ENCODE data around the gene TMEM11.

The TMEM11 gene

GRCh38 chr17:21235921-21236320 is 22.0 kb upstream of the TMEM11 start:
- H3K4me2 ChIP-seq (ENCODE audit: low read length), result no peak overlapping the region
- H3K36me3 ChIP-seq (ENCODE audit: control insufficient read depth, low read length), result no peaks in the 10 kb centered on the region
- H3K79me2 ChIP-seq (ENCODE audit: control insufficient read depth, low read length), result no peaks in the 10 kb centered on the region
- H3K4me1 ChIP-seq (ENCODE audit: control insufficient read depth, low read length), result no peaks in the 10 kb centered on the region
- H3K4me3 ChIP-seq (ENCODE audit: low read length), result no peak overlapping the region
- H3K9me2 ChIP-seq (replicated peaks; ENCODE audit: control insufficient read depth, low read length), result no peaks in the 10 kb centered on the region
- TF ChIP-seq, protein P1, sequence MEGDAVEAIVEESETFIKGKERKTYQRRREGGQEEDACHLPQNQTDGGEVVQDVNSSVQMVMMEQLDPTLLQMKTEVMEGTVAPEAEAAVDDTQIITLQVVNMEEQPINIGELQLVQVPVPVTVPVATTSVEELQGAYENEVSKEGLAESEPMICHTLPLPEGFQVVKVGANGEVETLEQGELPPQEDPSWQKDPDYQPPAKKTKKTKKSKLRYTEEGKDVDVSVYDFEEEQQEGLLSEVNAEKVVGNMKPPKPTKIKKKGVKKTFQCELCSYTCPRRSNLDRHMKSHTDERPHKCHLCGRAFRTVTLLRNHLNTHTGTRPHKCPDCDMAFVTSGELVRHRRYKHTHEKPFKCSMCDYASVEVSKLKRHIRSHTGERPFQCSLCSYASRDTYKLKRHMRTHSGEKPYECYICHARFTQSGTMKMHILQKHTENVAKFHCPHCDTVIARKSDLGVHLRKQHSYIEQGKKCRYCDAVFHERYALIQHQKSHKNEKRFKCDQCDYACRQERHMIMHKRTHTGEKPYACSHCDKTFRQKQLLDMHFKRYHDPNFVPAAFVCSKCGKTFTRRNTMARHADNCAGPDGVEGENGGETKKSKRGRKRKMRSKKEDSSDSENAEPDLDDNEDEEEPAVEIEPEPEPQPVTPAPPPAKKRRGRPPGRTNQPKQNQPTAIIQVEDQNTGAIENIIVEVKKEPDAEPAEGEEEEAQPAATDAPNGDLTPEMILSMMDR (IDR thresholded peaks at IDR 0.05; ENCODE audit: low read depth, low read length, poor library complexity, severe bottlenecking), result no peak
- no peak for TF ChIP-seq EZH2phosphoT487 (IDR thresholded peaks at IDR 0.05; ENCODE audit: borderline replicate concordance, low read length)
- H3K9me3 ChIP-seq (ENCODE audit: control insufficient read depth, insufficient read depth, low read length), result no peaks in the 10 kb centered on the region
- H3K27ac ChIP-seq (ENCODE audit: low read depth, low read length), result no peak overlapping the region
- H3K27me3 ChIP-seq (ENCODE audit: control insufficient read depth, low read length), result peaks cover 4% of the 10 kb centered on the region; the same call in 1 of the 2 replicates
- no peaks in the 10 kb centered on the region for H4K20me1 ChIP-seq (ENCODE audit: control insufficient read depth, insufficient read depth, low read depth, low read length)
- no peaks in the 10 kb centered on the region for H3F3A ChIP-seq (ENCODE audit: control insufficient read depth, insufficient read depth)

- Histone ChIP-seq H3K9me2 (replicated peaks; ENCODE audit: control insufficient read depth, low read length) (no peaks in the 10 kb centered on the region), H3K9me3 (ENCODE audit: control insufficient read depth, insufficient read depth, low read length) (no peaks in the 10 kb centered on the region), H3K79me2 (ENCODE audit: control insufficient read depth, low read length) (no peaks in the 10 kb centered on the region), H3K4me2 (ENCODE audit: low read length) (no peak overlapping the region), H3K4me1 (ENCODE audit: control insufficient read depth, low read length) (no peaks in the 10 kb centered on the region), H3K36me3 (ENCODE audit: control insufficient read depth, low read length) (no peaks in the 10 kb centered on the region), H3K4me3 (ENCODE audit: low read length) (no peak overlapping the region), H3K27ac (ENCODE audit: low read depth, low read length) (no peak overlapping the region), H3K27me3 (ENCODE audit: control insufficient read depth, low read length) (peaks cover 4% of the 10 kb centered on the region; the same call in 1 of the 2 replicates), H3F3A (ENCODE audit: control insufficient read depth, insufficient read depth) (no peaks in the 10 kb centered on the region), H4K20me1 (ENCODE audit: control insufficient read depth, insufficient read depth, low read depth, low read length) (no peaks in the 10 kb centered on the region)
- TF ChIP-seq EZH2phosphoT487 (IDR thresholded peaks at IDR 0.05; ENCODE audit: borderline replicate concordance, low read length), result no peak
- TF ChIP-seq, protein P1 (IDR thresholded peaks at IDR 0.05; ENCODE audit: low read depth, low read length, poor library complexity, severe bottlenecking), result no peak
Measured at GRCh38 chr17:21233581-21234347, 19.8 kb upstream of the TMEM11 start.

GRCh38 chr17:21232033-21232749 is 18.2 kb upstream of the TMEM11 start:
- H3K4me1 ChIP-seq (ENCODE audit: control insufficient read depth, low read length), result no peaks in the 10 kb centered on the region
- no peaks in the 10 kb centered on the region for H3K9me3 ChIP-seq (ENCODE audit: control insufficient read depth, insufficient read depth, low read length)
- no peaks in the 10 kb centered on the region for H3K36me3 ChIP-seq (ENCODE audit: control insufficient read depth, low read length)
- no peaks in the 10 kb centered on the region for H3K27me3 ChIP-seq (ENCODE audit: control insufficient read depth, low read length)
- no peak for TF ChIP-seq EZH2phosphoT487 (IDR thresholded peaks at IDR 0.05; ENCODE audit: borderline replicate concordance, low read length)
- TF ChIP-seq, protein P1 (IDR thresholded peaks at IDR 0.05; ENCODE audit: low read depth, low read length, poor library complexity, severe bottlenecking), result no peak
- H4K20me1 ChIP-seq (ENCODE audit: control insufficient read depth, insufficient read depth, low read depth, low read length), result no peaks in the 10 kb centered on the region
- H3K79me2 ChIP-seq (ENCODE audit: control insufficient read depth, low read length), result no peaks in the 10 kb centered on the region
- H3K27ac ChIP-seq (ENCODE audit: low read depth, low read length), result no peak overlapping the region
- no peaks in the 10 kb centered on the region for H3K9me2 ChIP-seq (replicated peaks; ENCODE audit: control insufficient read depth, low read length)
- no peak overlapping the region for H3K4me3 ChIP-seq (ENCODE audit: low read length)
- no peak overlapping the region for H3K4me2 ChIP-seq (ENCODE audit: low read length)
- no peaks in the 10 kb centered on the region for H3F3A ChIP-seq (ENCODE audit: control insufficient read depth, insufficient read depth)
